Gastrocnemius medialis (tissue), 4 donors: ENCODE results near the gene PRDM16.

ENCODE experiments used
- CTCF ChIP-seq, 5 experiments: fragments of 450-650 bp in 3 of 5; fragments of 200-600 bp in 2 of 5; sonication (generic) in 2 of 5; IDR thresholded peaks in 4 of 5; conservative IDR thresholded peaks in 1 of 5; 1 replicate in 4 of 5; 2 replicates in 1 of 5; pipeline ENCODE4 v1.5.1; 2016 to 2019; ENCODE audit warnings: antibody characterized with exemption in 5 of 5, mild to moderate bottlenecking in 3 of 5, moderate library complexity in 3 of 5
- POLR2A ChIP-seq, 2 donors: fragments of 450-650 bp; IDR thresholded peaks; one replicate each; pipeline ENCODE4 v1.6.1; 2017; ENCODE audit warnings: antibody characterized with exemption in 2 of 2, mild to moderate bottlenecking in 2 of 2, moderate library complexity in 2 of 2

DNA sequence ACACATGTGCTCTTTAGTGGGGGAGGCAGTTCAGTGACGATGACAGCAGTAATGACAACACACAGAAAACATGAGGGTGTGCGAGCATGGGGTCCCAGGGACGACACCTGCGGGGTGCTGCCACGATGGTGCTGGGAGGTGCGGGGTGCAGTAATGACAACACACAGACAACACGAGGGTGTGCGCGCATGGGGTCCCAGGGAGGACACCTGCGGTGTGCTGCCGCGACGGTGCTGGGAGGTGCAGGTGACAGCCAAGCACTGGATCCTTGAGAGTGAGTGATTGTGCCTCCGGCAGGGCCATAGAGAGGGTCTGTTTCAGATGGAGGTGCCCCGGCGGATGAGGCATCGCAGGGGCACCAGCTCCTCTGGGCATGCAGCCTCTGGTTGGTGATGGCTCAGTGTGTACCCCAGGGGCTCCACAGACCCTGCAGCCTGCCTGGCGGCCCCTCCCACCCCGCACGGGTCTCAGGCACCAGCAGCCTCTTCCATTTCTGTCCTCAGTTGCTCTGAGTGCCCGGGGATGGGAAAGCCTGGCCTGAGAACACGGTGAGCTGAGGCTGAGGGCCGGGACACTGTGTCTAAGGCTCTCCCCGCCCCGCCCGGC lies 193.8 kb downstream of the PRDM16 start:
- no peak for TF ChIP-seq POLR2A (IDR thresholded peaks at IDR 0.05)
- no peak for TF ChIP-seq CTCF (IDR thresholded peaks at IDR 0.05 in 4 of 5, conservative IDR thresholded peaks at IDR 0.05 in 1 of 5)
